Loucy (cell line): Measurements from ENCODE around the gene ACTL6B.
A peak's percentile ranks its signal among the peaks of the same experiment; 100 is the strongest.

Experiments
- H2AFZ ChIP-seq: fragments of 200-600 bp; sonication (generic); 2 replicates; pipeline ENCODE4 v1.6.0; 2016; ENCODE audit warnings: antibody characterized with exemption, mild to moderate bottlenecking, low read length, moderate library complexity
- H3F3A ChIP-seq: fragments of 200-600 bp; 2 replicates; pipeline ENCODE4 v1.6.0; 2016; ENCODE audit warnings: antibody characterized with exemption, low read depth, mild to moderate bottlenecking
- H3K27me3 ChIP-seq: fragments of 200-600 bp; sonication (generic); 2 replicates; pipeline ENCODE4 v1.6.1; 2014; ENCODE audit warnings: low read length, mild to moderate bottlenecking; ENCODE audit not compliant: insufficient read depth, poor library complexity, severe bottlenecking
- H3K36me3 ChIP-seq: fragments of 200-600 bp; sonication (generic); 2 replicates; pipeline ENCODE4 v1.6.1; 2016; ENCODE audit warnings: low read length; ENCODE audit not compliant: insufficient read depth
- H3K4me1 ChIP-seq: fragments of 200-600 bp; sonication (generic); 2 replicates; pipeline ENCODE4 v1.5.1; 2014; ENCODE audit warnings: low read length, mild to moderate bottlenecking; ENCODE audit not compliant: insufficient read depth, poor library complexity, severe bottlenecking
- H3K4me2 ChIP-seq: fragments of 200-600 bp; sonication (generic); 2 replicates; pipeline ENCODE4 v1.6.0; 2014; ENCODE audit warnings: antibody characterized with exemption, low read length, low read depth, mild to moderate bottlenecking; ENCODE audit not compliant: poor library complexity, severe bottlenecking
- H3K4me3 ChIP-seq: fragments of 200-600 bp; sonication (generic); 2 replicates; pipeline ENCODE4 v1.5.1; 2014; ENCODE audit warnings: low read length, mild to moderate bottlenecking, mixed read lengths; ENCODE audit not compliant: poor library complexity, severe bottlenecking
- H3K79me2 ChIP-seq: fragments of 200-600 bp; sonication (generic); 2 replicates; pipeline ENCODE4 v1.6.1; 2014; ENCODE audit warnings: low read length; ENCODE audit not compliant: insufficient read depth
- H3K9ac ChIP-seq: fragments of 200-600 bp; sonication (generic); 2 replicates; pipeline ENCODE4 v1.6.0; 2014; ENCODE audit warnings: mild to moderate bottlenecking, low read depth, low read length, moderate library complexity; ENCODE audit not compliant: poor library complexity, severe bottlenecking
- H3K9me2 ChIP-seq: fragments of 200-600 bp; sonication (generic); replicated peaks from 2 replicates; pipeline ENCODE4 v1.6.1; 2016; ENCODE audit warnings: low read depth, low read length, mixed read lengths
- H3K9me3 ChIP-seq: fragments of 200-600 bp; sonication (generic); 2 replicates; pipeline ENCODE4 v1.6.1; 2014; ENCODE audit warnings: mild to moderate bottlenecking, antibody characterized with exemption, low read length, low read depth; ENCODE audit not compliant: insufficient read depth
- H4K20me1 ChIP-seq: fragments of 200-600 bp; sonication (generic); 2 replicates; pipeline ENCODE4 v1.6.0; 2014; ENCODE audit warnings: antibody characterized with exemption, low read length, mild to moderate bottlenecking; ENCODE audit not compliant: insufficient read depth, poor library complexity, severe bottlenecking
- CTCF ChIP-seq: fragments of 200-600 bp; sonication (generic); conservative IDR thresholded peaks from 2 replicates; pipeline ENCODE4 v1.5.1; 2014; ENCODE audit warnings: mild to moderate bottlenecking, antibody characterized with exemption, low read length
- EZH2phosphoT487 ChIP-seq: fragments of 200-600 bp; IDR thresholded peaks from 2 replicates; pipeline ENCODE4 v1.6.1; 2018; ENCODE audit warnings: antibody characterized with exemption, mild to moderate bottlenecking, moderate library complexity, borderline replicate concordance

ACTL6B gene

GRCh38 chr7:100673942-100674410 is 17.7 kb upstream of the ACTL6B start:
- TF ChIP-seq EZH2phosphoT487 (no peak), CTCF (no peak)
- Histone ChIP-seq H2AFZ (peak overlapping the region; percentile 93), H3K9me3 (no peaks in the 10 kb centered on the region)

GRCh38 chr7:100673302-100673941 is 17.2 kb upstream of the ACTL6B start, which contains the start of gene GNB2:
TSS of gene GNB2 (plus strand) at chr7:100673740. CDS start at chr7:100676266, 2,526 bp downstream.
- no peaks in the 10 kb centered on the region for H3K27me3 ChIP-seq
- peak within 1 kb of the TSS; percentile 93 for H2AFZ ChIP-seq

More at GRCh38 chr7:100673942-100674410, 17.7 kb upstream of the ACTL6B start:
- no peaks in the 10 kb centered on the region for H3F3A ChIP-seq
- H3K79me2 ChIP-seq: peaks cover 38% of the 10 kb centered on the region
- peaks cover 25% of the 10 kb centered on the region; the same call in 1 of the 2 replicates for H3K36me3 ChIP-seq
- peaks cover 45% of the 10 kb centered on the region for H4K20me1 ChIP-seq
- peak overlapping the region; percentile 97 for H3K4me2 ChIP-seq
- H3K9me2 ChIP-seq: no peaks in the 10 kb centered on the region
- H3K9ac ChIP-seq: peak overlapping the region; percentile 93
- H3K4me3 ChIP-seq: peak overlapping the region; percentile 95
- H3K27me3 ChIP-seq: no peaks in the 10 kb centered on the region
- H3K4me1 ChIP-seq: peaks cover 7% of the 10 kb centered on the region

More at GRCh38 chr7:100673302-100673941, 17.2 kb upstream of the ACTL6B start, which contains the start of gene GNB2:
- Histone ChIP-seq H3K4me1 (peaks cover 7% of the 10 kb centered on the region), H3K36me3 (peaks cover 21% of the 10 kb centered on the region; the same call in 1 of the 2 replicates), H3K9ac (peak within 1 kb of the TSS; percentile 93), H4K20me1 (peaks cover 41% of the 10 kb centered on the region), H3F3A (no peaks in the 10 kb centered on the region), H3K9me2 (no peaks in the 10 kb centered on the region), H3K4me3 (peak within 1 kb of the TSS; percentile 95), H3K79me2 (peaks cover 38% of the 10 kb centered on the region), H3K4me2 (peak within 1 kb of the TSS; percentile 97), H3K9me3 (no peaks in the 10 kb centered on the region)
- no peak for TF ChIP-seq EZH2phosphoT487
- no peak for TF ChIP-seq CTCF
